HepG2 (cell line): ENCODE data around the gene CHRNB2. TPM values are rescaled to one million over a fixed set of nuclear protein-coding genes. Genes with fewer than 3 reads are reported as not detected.
A peak's percentile ranks its signal among the peaks of the same experiment; 100 is the strongest.

Experiments
- ARID3A ChIP-seq: IDR thresholded peaks from 2 replicates; pipeline ENCODE4 v1.6.1; 2012; ENCODE audit warnings: low read depth, low read length, improper control_type of control experiment
- CSRNP2 ChIP-seq: sonication (generic); formaldehyde crosslinking; conservative IDR thresholded peaks from 2 replicates; pipeline ENCODE4 v1.8.0; 2022; ENCODE audit warnings: low read depth, missing genetic modification reagents
- DNMT3B ChIP-seq: conservative IDR thresholded peaks from 2 replicates; pipeline ENCODE4 v1.6.1; 2016; ENCODE audit warnings: missing biosample characterization, control low read depth
- ETV5 ChIP-seq: IDR thresholded peaks from 2 replicates; pipeline ENCODE4 v1.6.1; 2018; ENCODE audit warnings: missing biosample characterization, missing genetic modification reagents, inconsistent platforms, borderline replicate concordance
- GTF2F1 ChIP-seq: fragments of 150-350 bp; IDR thresholded peaks from 2 replicates; pipeline ENCODE4 v1.6.1; 2014; ENCODE audit warnings: low read length
- NRL ChIP-seq: sonication (generic); formaldehyde crosslinking; IDR thresholded peaks from 2 replicates; pipeline ENCODE4 v1.5.0; 2020; ENCODE audit warnings: missing genetic modification reagents, mild to moderate bottlenecking, moderate library complexity, borderline replicate concordance
- PATZ1 ChIP-seq: sonication (generic); formaldehyde crosslinking; IDR thresholded peaks from 2 replicates; pipeline ENCODE4 v1.4.0; 2020; ENCODE audit warnings: missing genetic modification reagents
- PRMT3 ChIP-seq: sonication (generic); formaldehyde crosslinking; IDR thresholded peaks from 2 replicates; pipeline ENCODE4 v1.8.1; 2022; ENCODE audit warnings: low read depth, mild to moderate bottlenecking, moderate library complexity, missing genetic modification reagents, borderline replicate concordance
- SALL1 ChIP-seq: sonication (generic); formaldehyde crosslinking; IDR thresholded peaks from 2 replicates; pipeline ENCODE4 v1.8.0; 2022; ENCODE audit warnings: mild to moderate bottlenecking, missing genetic modification reagents
- SP4 ChIP-seq: sonication (generic); formaldehyde crosslinking; IDR thresholded peaks from 2 replicates; pipeline ENCODE4 v1.8.1; 2023; ENCODE audit warnings: mild to moderate bottlenecking, missing genetic modification reagents
- SRSF4 ChIP-seq: fragments of 200-400 bp; formaldehyde crosslinking; IDR thresholded peaks from one replicate; pipeline ENCODE4 v1.6.1; 2018; ENCODE audit warnings: mild to moderate bottlenecking, low read depth, low read length, moderate library complexity; ENCODE audit not compliant: poor library complexity, severe bottlenecking
- TAF1 ChIP-seq: sonication (generic); formaldehyde crosslinking; IDR thresholded peaks from 2 replicates; pipeline ENCODE4 v1.4.0; 2020; ENCODE audit warnings: missing genetic modification reagents
- TEF ChIP-seq: sonication (generic); formaldehyde crosslinking; IDR thresholded peaks from 2 replicates; pipeline ENCODE4 v1.5.0; 2020; ENCODE audit warnings: missing genetic modification reagents
- THRA ChIP-seq: sonication (generic); formaldehyde crosslinking; IDR thresholded peaks from 2 replicates; pipeline ENCODE4 v1.4.0; 2020; ENCODE audit warnings: missing genetic modification reagents, borderline replicate concordance
- ZIK1 ChIP-seq: sonication (generic); formaldehyde crosslinking; IDR thresholded peaks from 2 replicates; pipeline ENCODE4 v1.5.0; 2020; ENCODE audit warnings: mild to moderate bottlenecking, low read depth, missing genetic modification reagents, borderline replicate concordance
- ZMYM4 ChIP-seq: sonication (generic); formaldehyde crosslinking; IDR thresholded peaks from 2 replicates; pipeline ENCODE4 v1.8.1; 2023; ENCODE audit warnings: mild to moderate bottlenecking, missing genetic modification reagents
- ZNF451 ChIP-seq: sonication (generic); formaldehyde crosslinking; IDR thresholded peaks from 2 replicates; pipeline ENCODE4 v1.5.0; 2020; ENCODE audit warnings: mild to moderate bottlenecking, missing genetic modification reagents
- ZNF547 ChIP-seq: sonication (generic); formaldehyde crosslinking; IDR thresholded peaks from 2 replicates; pipeline ENCODE4 v1.5.1; 2020; ENCODE audit warnings: mild to moderate bottlenecking, missing genetic modification reagents
- ZNF577 ChIP-seq: sonication (generic); formaldehyde crosslinking; IDR thresholded peaks from 2 replicates; pipeline ENCODE4 v1.4.0; 2020; ENCODE audit warnings: mild to moderate bottlenecking, low read depth, missing genetic modification reagents, borderline replicate concordance
- ZNF674 ChIP-seq: sonication (generic); formaldehyde crosslinking; IDR thresholded peaks from 2 replicates; pipeline ENCODE4 v1.5.0; 2020; ENCODE audit warnings: low read depth, mild to moderate bottlenecking, missing genetic modification reagents
- ZNF720 ChIP-seq: sonication (generic); formaldehyde crosslinking; IDR thresholded peaks from 2 replicates; pipeline ENCODE4 v1.4.0; 2020; ENCODE audit warnings: missing genetic modification reagents
- polyA plus RNA-seq, 8 experiments: library from polyadenylated mRNA; depleted of rRNA in 3 of 8; stranded (reverse) in 7 of 8; unstranded in 1 of 8; fragments of >200 nt; fragmentation: Illumina TruSeq in 4 of 8; extraction: Trizol in 4 of 8; gene quantifications; 2 replicates each; pipeline versions ENCODE4 v1.2.1 to v1.2.3, GENCODE V29; 2011 to 2016; ENCODE audit warnings: low read depth in 4 of 8, missing spikeins in 1 of 8, mixed read lengths in 1 of 8; ENCODE audit not compliant: insufficient read depth in 1 of 8
- total RNA-seq, 5 experiments: library from RNA; depleted of rRNA; stranded (reverse); fragments of >200 nt; fragmentation: Illumina TruSeq; extraction: Trizol; gene quantifications; 2 replicates each; pipeline ENCODE4 v1.2.3, GENCODE V29; 2016; ENCODE audit warnings: low read depth in 1 of 5

Gene CHRNB2
- total and polyA plus RNA-seq, 2 of the 13 experiments (the other 11 are each of a cell fraction or from before 2014, with no cell fraction given), result 0.03 to 0.07 TPM

- TF ChIP-seq SP4 (CRISPR knock-in tag) (no peak; the same call in 1 of the 2 replicates), CSRNP2 (CRISPR knock-in tag) (no peak), PRMT3 (CRISPR knock-in tag) (no peak), SALL1 (no peak), ZNF451 (CRISPR knock-in tag) (no peak), TEF (CRISPR knock-in tag) (no peak), PATZ1 (CRISPR knock-in tag) (no peak), ZNF547 (no peak), GTF2F1 (no peak), ARID3A (no peak), ZNF577 (CRISPR knock-in tag) (no peak), ZMYM4 (CRISPR knock-in tag) (peak; percentile 12; the same call in 1 of the 2 replicates), THRA (CRISPR knock-in tag) (no peak), ZNF720 (CRISPR knock-in tag) (no peak), TAF1 (CRISPR knock-in tag) (no peak), SRSF4 (no peak), ZNF674 (no peak), NRL (CRISPR knock-in tag) (no peak), ZIK1 (no peak), ETV5 (CRISPR knock-in tag) (0 out of 2 replicates have a peak, but pooled peaks have one; percentile 2), DNMT3B (CRISPR knock-in tag) (no peak)
Observed at GRCh38 chr1:154608397-154609270, 41.1 kb downstream of the CHRNB2 start (continued).
